Measurements from ENCODE around the gene EGFLAM.
A peak's percentile ranks its signal among the peaks of the same experiment; 100 is the strongest.

The EGFLAM gene

GRCh38 chr5:38258319-38259061 is at the start of gene EGFLAM:
Gene EGFLAM (plus strand): TSS chr5:38258559. CDS start chr5:38258755, 196 bp downstream.
- no peak for DNase-seq

GRCh38 chr5:38208782-38209378 is 49.5 kb upstream of the EGFLAM start:
- DNase-seq: no peak

- DNase-seq: no peak
Measured at GRCh38 chr5:38210676-38211353, 47.5 kb upstream of the EGFLAM start.

GRCh38 chr5:38211354-38211710 is 47.0 kb upstream of the EGFLAM start:
- no peak for DNase-seq

DNA sequence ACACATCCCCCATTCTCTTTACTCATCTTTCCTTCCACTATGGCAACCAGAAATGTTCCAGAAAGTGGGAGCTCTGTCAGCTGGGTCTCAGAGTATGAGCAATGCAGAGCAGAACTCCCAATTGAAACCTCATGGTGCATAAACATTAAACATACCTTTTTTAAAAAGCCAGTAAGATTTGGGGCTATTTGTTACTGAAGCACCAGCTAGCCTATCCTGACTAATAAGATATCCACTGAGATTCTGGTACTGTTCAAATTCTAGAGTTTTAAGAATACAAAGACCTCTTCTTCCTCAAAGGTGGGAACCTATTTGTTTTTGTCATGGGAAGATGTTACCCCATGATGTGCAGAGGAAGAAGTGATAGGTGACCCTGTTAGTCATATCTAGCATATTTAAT is 46.1 kb upstream of the EGFLAM start:
- no peak for DNase-seq

GRCh38 chr5:38226091-38226490 is 32.3 kb upstream of the EGFLAM start:
- DNase-seq: no peak

DNA sequence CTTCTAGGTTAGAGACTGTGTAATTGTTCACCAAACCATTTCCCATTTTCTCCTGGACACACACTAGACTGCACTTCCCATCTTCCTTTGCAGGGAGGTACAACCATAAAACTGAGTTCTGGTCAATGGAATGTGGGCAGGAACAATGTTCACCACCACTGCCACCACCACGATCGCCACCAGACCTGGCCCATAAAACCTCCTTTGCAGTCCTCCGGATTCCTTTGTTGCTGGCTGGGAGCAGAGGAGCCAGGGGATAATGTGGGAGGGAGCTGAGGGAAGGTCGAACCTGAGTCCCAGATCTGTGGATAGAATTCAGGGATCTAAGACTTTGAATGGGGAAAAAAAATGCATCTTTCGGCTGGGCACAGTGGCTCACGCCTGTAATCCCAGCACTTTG is 29.4 kb upstream of the EGFLAM start:
- DNase-seq: no peak

GRCh38 chr5:38234737-38235136 is 23.6 kb upstream of the EGFLAM start:
- DNase-seq: no peak

DNA sequence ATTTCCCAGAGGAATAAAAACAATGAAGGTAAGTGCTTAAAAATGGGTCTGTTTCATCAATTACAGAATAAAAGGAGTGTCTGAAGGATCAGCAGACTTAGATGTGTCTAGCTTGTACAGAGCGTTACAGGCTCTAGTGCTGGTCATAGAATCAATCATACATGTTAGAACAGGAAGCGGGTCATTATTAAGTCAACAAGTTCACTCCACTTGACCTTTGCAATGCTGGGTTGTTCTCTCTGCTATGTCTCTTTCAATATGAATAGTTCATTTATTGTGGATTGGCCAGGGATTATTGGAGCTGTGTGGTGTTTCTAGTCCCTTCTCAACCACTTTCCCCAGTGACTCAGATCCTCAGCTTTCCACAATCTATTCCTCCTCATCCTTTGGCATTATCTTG is 20.7 kb upstream of the EGFLAM start:
- DNase-seq: no peak

- DNase-seq: no peak
Measured at GRCh38 chr5:38240212-38240611, 18.1 kb upstream of the EGFLAM start.

- DNase-seq: no peak
Measured at GRCh38 chr5:38241655-38242054, 16.7 kb upstream of the EGFLAM start.

- DNase-seq: no peak
Measured at GRCh38 chr5:38245307-38245706, 13.1 kb upstream of the EGFLAM start.

GRCh38 chr5:38249301-38249700 is 9.1 kb upstream of the EGFLAM start:
- no peak for DNase-seq

DNA sequence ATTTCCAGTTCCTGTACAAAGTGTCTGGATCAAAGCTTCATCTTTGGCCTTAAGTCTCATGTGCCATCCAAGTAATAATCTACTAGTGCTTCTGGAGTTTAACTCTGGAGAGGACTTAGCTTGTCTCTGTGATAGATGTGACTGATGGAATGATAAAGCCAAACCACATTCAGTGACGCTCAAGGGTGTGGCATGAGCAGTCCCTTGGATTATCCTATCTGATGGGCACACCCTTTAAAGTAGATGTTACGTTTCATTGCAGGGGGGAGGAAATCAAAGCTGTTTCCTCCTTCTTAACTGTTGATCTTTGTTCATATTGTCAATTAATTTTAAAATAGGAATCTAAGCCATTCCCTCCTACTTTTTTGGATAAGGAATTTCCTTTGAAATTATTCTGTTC is 8.5 kb upstream of the EGFLAM start:
- no peak for DNase-seq

GRCh38 chr5:38250763-38251448 is 7.5 kb upstream of the EGFLAM start:
- DNase-seq: no peak

DNA sequence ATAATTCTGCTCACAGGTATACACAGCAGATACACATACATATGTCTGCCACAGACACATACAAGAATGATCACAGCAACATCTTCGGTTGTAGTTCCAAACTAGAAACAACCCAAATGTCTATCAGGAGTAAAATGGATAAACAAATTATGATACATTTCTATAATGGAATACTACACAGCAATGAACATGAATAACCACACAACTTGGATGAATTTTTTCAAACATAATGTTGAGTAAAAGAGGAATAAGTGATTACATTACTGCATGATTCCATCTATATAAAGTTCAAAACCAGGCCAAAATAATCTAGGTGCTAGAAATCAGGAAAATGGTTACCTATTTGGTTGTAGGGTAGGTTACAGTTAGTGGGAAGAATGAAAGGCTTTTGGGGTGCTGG is 4.6 kb upstream of the EGFLAM start:
- DNase-seq: no peak

DNA sequence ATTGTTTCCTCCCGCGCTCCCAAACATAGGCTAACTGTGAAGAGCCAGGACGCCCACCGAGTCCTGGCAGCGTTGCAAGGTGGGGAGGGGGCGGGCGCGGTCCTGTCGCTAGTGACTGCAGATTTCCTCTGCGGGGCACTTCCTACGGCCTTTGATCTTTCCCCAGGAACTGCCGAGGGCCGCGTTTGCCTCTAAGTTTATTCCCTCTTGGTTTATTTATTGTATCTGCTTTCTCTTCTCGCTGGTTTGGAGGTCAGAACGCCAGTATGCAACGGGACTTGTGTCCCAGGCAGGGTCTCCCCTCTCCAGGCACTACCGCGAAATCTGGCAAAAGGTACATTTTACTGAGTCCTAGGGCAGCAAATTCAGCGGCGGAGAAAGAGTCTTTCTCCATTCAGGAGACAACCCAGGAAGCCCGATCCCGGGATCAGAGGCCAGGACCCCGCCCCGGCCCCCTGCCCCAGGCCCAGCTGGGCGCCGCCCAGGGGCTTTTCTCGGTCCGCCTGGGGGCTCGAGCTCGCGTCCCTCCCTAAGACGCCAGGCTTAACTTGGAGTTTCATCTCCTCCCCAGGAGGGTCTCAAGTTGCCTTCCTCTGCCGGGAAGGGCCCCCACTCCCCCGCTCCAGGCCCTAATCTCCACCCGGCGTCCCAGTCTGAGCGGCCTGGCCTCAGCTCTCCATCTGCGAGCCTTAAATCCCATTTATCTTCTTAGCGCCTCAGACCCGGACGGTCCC is 884 bp upstream of the EGFLAM start:
- no peak for DNase-seq

GRCh38 chr5:38258042-38258318 is 379 bp upstream of the EGFLAM start:
- no peak for DNase-seq

DNA sequence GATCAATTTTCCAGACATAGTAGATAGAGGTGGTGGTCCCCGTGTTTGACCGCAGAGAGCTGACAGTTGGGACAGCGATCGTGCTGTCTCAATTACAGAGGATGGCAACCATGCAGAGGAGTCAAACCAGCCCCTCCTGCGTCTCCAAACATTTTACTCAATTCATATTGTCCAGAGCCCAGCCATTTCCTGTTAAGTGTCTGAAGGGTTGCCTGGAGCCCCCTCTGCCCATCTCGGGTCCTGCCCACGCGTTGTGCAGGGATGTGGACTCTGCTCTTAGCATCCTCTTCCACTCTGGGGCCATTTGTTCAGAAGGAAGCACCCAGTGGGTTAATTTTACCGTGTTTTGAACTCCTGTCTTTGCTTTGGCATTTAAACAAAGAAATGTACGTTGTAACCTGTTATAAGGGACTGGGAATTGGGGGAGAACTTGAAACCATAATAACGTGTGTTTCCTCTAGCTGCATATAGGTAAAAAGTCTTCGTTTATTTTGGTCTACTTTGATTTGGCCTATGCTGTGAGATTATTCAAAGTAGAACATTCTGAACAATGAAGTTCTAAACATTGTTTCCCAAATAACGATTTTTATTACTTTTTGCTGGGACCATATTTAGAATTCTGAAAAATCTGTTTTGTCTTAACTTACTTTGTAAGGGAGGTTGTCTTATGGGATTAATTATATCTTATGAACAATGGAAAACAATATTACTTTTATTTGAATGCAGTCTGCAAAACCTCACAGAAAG is 876 bp downstream of the EGFLAM start:
- DNase-seq: no peak

DNA sequence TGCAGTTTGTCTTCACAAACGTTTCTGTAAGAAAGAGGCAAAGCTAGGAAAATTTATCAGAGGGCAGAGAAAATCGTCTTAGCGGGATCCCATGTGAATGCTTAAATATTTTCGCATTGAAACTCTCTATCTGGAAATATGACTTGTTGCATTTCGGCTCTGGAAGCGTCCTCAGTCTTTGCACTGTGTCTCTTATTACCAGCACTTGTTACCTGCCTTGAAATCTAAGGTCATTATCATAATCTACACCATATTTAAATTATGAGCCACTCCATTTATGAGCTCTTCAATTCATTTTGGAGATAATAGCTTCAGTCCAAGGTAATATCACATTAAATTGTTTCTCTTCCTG is 1.4 kb downstream of the EGFLAM start:
- no peak for DNase-seq

GRCh38 chr5:38263983-38264382 is 5.6 kb downstream of the EGFLAM start:
- DNase-seq: no peak

DNA sequence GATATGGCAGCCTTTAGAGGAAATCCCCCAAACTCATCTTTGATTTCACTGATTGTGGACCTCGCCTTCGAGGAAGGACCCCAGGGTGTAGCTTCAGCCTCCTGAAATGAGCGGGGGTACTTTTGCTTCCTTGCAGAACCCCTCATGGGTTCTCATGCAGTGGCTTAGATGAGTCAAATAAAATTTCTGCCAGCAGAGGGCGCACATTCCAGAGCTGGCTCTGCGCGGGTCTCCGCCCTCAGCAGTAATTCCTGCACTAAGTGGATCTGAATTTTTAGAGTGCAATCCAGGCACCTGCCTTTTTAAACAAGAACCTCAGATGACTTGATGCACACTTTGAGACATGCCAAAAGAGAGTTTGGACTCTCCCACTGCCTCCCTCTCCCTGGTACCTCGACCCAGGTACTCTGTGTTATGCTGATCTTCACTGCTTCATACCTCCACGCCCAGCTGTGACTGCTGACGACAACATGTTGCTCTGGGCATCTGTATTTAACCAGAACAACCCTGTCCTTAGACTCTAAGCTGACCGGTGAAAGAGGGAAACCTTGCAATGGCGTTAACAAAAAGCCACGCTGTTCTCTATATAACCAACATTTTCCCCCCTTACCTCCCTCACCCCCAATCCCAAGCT is 7.3 kb downstream of the EGFLAM start:
- peak; percentile 20 for DNase-seq

Data from GDM1 (cell line).